Parathyroid adenoma (tissue), 2 donors: ENCODE data around the gene ANKRD40CL.

ENCODE experiments used
- H2AFZ ChIP-seq: fragments of 300-600 bp; sonication (generic); one replicate; pipeline ENCODE4 v1.7.0; 2017; ENCODE audit warnings: antibody characterized with exemption, mild to moderate bottlenecking
- H3K27ac ChIP-seq: fragments of 300-600 bp; sonication (generic); one replicate; pipeline ENCODE4 v1.7.0; 2017
- H3K27me3 ChIP-seq: fragments of 300-600 bp; sonication (generic); one replicate; pipeline ENCODE4 v1.7.0; 2017; ENCODE audit warnings: low read length; ENCODE audit not compliant: control insufficient read depth, insufficient read depth
- H3K36me3 ChIP-seq: fragments of 300-600 bp; sonication (generic); one replicate; pipeline ENCODE4 v1.7.0; 2017; ENCODE audit warnings: low read length; ENCODE audit not compliant: control insufficient read depth, insufficient read depth
- H3K4me1 ChIP-seq: fragments of 300-600 bp; sonication (generic); one replicate; pipeline ENCODE4 v1.7.0; 2017; ENCODE audit warnings: control low read depth
- H3K4me2 ChIP-seq: fragments of 300-600 bp; sonication (generic); one replicate; pipeline ENCODE4 v1.7.0; 2017; ENCODE audit warnings: low read length
- H3K4me3 ChIP-seq: fragments of 300-600 bp; sonication (generic); one replicate; pipeline ENCODE4 v1.7.0; 2017; ENCODE audit warnings: low read depth, low read length
- H3K79me2 ChIP-seq: fragments of 300-600 bp; sonication (generic); one replicate; pipeline ENCODE4 v1.7.0; 2017; ENCODE audit warnings: control low read depth
- H3K9ac ChIP-seq: fragments of 300-600 bp; sonication (generic); one replicate; pipeline ENCODE4 v1.7.0; 2017; ENCODE audit warnings: mild to moderate bottlenecking
- H3K9me3 ChIP-seq: fragments of 300-600 bp; sonication (generic); one replicate; pipeline ENCODE4 v1.7.0; 2017; ENCODE audit warnings: low read length; ENCODE audit not compliant: control insufficient read depth
- CTCF ChIP-seq: fragments of 300-600 bp; sonication (generic); IDR thresholded peaks from one replicate; pipeline ENCODE4 v1.7.0; 2017; ENCODE audit warnings: antibody characterized with exemption, mild to moderate bottlenecking
- donor health status: primary hyperparathyroidism.

ANKRD40CL gene

GRCh38 chr17:50778471-50778870 lies 11.2 kb upstream of the ANKRD40CL start:
- no peaks in the 10 kb centered on the region for H3K4me1 ChIP-seq
- H3K79me2 ChIP-seq: no peaks in the 10 kb centered on the region
- H3K27me3 ChIP-seq: no peaks in the 10 kb centered on the region
- no peak overlapping the region for H3K4me3 ChIP-seq
- H3K9me3 ChIP-seq: no peaks in the 10 kb centered on the region
- H3K4me2 ChIP-seq: no peak overlapping the region
- no peaks in the 10 kb centered on the region for H3K36me3 ChIP-seq
- TF ChIP-seq CTCF: no peak
- no peak overlapping the region for H2AFZ ChIP-seq
- H3K9ac ChIP-seq: no peak overlapping the region
- H3K27ac ChIP-seq: no peak overlapping the region

GRCh38 chr17:50775926-50776325 lies 8.6 kb upstream of the ANKRD40CL start:
- Histone ChIP-seq H2AFZ (no peak overlapping the region), H3K9ac (no peak overlapping the region), H3K4me3 (no peak overlapping the region), H3K9me3 (no peaks in the 10 kb centered on the region), H3K27ac (no peak overlapping the region), H3K79me2 (no peaks in the 10 kb centered on the region), H3K27me3 (no peaks in the 10 kb centered on the region), H3K36me3 (no peaks in the 10 kb centered on the region), H3K4me1 (no peaks in the 10 kb centered on the region), H3K4me2 (no peak overlapping the region)
- no peak for TF ChIP-seq CTCF

GRCh38 chr17:50774225-50774803 lies 7.0 kb upstream of the ANKRD40CL start:
- no peaks in the 10 kb centered on the region for H3K4me1 ChIP-seq
- H3K27ac ChIP-seq: no peak overlapping the region
- no peak for TF ChIP-seq CTCF

DNA sequence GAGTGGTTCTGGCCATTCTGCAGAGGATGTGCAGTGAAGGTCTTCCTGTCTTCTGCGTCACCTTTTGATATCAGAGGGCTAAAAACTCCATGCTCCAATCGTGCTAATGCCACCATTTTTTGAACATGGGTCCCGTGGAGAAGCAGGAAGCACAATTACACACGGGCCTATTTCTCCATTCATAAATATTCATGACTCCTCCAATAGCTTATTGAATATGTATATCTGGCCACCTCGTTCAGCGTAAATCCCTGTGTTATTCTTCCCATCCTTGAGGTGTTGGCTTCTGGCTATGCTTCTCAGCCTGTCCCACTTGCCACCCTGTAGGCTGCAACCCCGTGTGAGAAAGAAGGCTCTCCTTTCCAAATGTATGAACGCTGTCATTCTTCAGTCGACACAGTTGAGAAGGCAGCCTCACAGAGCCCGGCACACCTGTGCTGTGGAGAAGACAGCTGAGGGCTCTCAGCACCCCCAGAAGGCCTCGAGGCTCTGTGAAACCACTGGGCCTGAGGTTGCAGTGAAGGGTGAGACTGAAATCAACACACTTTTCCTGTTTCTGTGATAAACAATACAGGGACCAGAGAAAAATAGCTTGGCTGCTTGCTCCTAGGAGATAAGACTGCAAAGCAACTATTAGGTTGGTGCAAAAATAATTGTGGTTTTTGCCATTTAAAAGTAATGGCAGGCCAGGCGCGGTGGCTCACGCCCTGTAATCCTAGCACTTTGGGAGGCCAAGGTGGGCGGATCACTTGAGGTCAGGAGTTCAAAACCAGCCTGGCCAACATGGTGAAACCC lies 4.9 kb upstream of the ANKRD40CL start:
- Histone ChIP-seq H3K27me3 (no peaks in the 10 kb centered on the region), H3K9ac (no peak overlapping the region), H3K9me3 (no peaks in the 10 kb centered on the region), H3K4me1 (no peaks in the 10 kb centered on the region), H2AFZ (no peak overlapping the region), H3K27ac (no peak overlapping the region), H3K36me3 (no peaks in the 10 kb centered on the region), H3K79me2 (no peaks in the 10 kb centered on the region), H3K4me2 (no peak overlapping the region), H3K4me3 (no peak overlapping the region)
- no peak for TF ChIP-seq CTCF

More at GRCh38 chr17:50774225-50774803, 7.0 kb upstream of the ANKRD40CL start:
- Histone ChIP-seq H3K36me3 (no peaks in the 10 kb centered on the region), H3K9me3 (no peaks in the 10 kb centered on the region), H3K79me2 (no peaks in the 10 kb centered on the region), H2AFZ (no peak overlapping the region), H3K4me2 (no peak overlapping the region), H3K9ac (no peak overlapping the region), H3K4me3 (no peak overlapping the region), H3K27me3 (no peaks in the 10 kb centered on the region)
